GM23338 (cell line): ENCODE measurements around the gene GPANK1. TPM values are rescaled to one million over a fixed set of nuclear protein-coding genes. Genes with fewer than 3 reads are reported as not detected.

ENCODE experiments used
- ATAC-seq: fragments of 200-7000 bp; cut with Tn5 transposase; 3 replicates; pipeline ENCODE4 v1.9.1; 2020
- DNase-seq: peaks from one replicate; pipeline ENCODE4 v3.0.0-alpha.2; 2015; ENCODE audit warnings: low spot score
- H2AFZ ChIP-seq: fragments of 200-600 bp; sonication (generic); 2 replicates; pipeline ENCODE4 v1.8.0; 2016; ENCODE audit warnings: antibody characterized with exemption, mild to moderate bottlenecking, moderate library complexity
- H3F3A ChIP-seq: fragments of 200-600 bp; sonication (generic); replicated peaks from 2 replicates; pipeline ENCODE4 v1.8.0; 2017; ENCODE audit warnings: antibody characterized with exemption, mixed run types, low read depth
- H3K27ac ChIP-seq: fragments of 200-600 bp; sonication (generic); 2 replicates; pipeline ENCODE4 v1.6.1; 2016; ENCODE audit warnings: low read depth
- H3K27me3 ChIP-seq: fragments of 200-600 bp; sonication (generic); 2 replicates; pipeline ENCODE4 v1.8.0; 2016; ENCODE audit warnings: mild to moderate bottlenecking, mixed run types, moderate library complexity; ENCODE audit not compliant: insufficient read depth
- H3K36me3 ChIP-seq: fragments of 200-600 bp; sonication (generic); 2 replicates; pipeline ENCODE4 v1.8.0; 2016; ENCODE audit warnings: mild to moderate bottlenecking; ENCODE audit not compliant: insufficient read depth
- H3K4me1 ChIP-seq: fragments of 200-600 bp; sonication (generic); 2 replicates; pipeline ENCODE4 v1.8.0; 2016; ENCODE audit warnings: mild to moderate bottlenecking, moderate library complexity; ENCODE audit not compliant: insufficient read depth
- H3K4me2 ChIP-seq: fragments of 200-600 bp; sonication (generic); 2 replicates; pipeline ENCODE4 v1.7.1; 2017; ENCODE audit warnings: mixed run types
- H3K4me3 ChIP-seq: fragments of 200-600 bp; sonication (generic); 2 replicates; pipeline ENCODE4 v1.6.1; 2016; ENCODE audit warnings: mixed run types
- H3K79me2 ChIP-seq: fragments of 200-600 bp; sonication (generic); replicated peaks from 2 replicates; pipeline ENCODE4 v1.8.0; 2017; ENCODE audit warnings: mild to moderate bottlenecking; ENCODE audit not compliant: insufficient read depth
- H3K9me2 ChIP-seq: fragments of 200-600 bp; sonication (generic); 2 replicates; pipeline ENCODE4 v1.8.0; 2017; ENCODE audit not compliant: insufficient read depth
- H4K20me1 ChIP-seq: fragments of 200-600 bp; sonication (generic); replicated peaks from 2 replicates; pipeline ENCODE4 v1.8.0; 2017; ENCODE audit warnings: mild to moderate bottlenecking; ENCODE audit not compliant: insufficient read depth
- H3K27ac Mint-ChIP-seq: 2 replicates; pipeline ENCODE4 v1.8.0; 2020; ENCODE audit warnings: inconsistent platforms, mild to moderate bottlenecking, moderate library complexity, mixed read lengths
- H3K27me3 Mint-ChIP-seq: 3 replicates; pipeline ENCODE4 v1.8.0; 2022; ENCODE audit warnings: low read depth, mild to moderate bottlenecking, moderate library complexity, mixed read lengths, inconsistent platforms; ENCODE audit not compliant: insufficient read depth, poor library complexity
- H3K36me3 Mint-ChIP-seq: 3 replicates; pipeline ENCODE4 v1.8.0; 2021; ENCODE audit warnings: low read depth, mild to moderate bottlenecking, inconsistent platforms, moderate library complexity, mixed read lengths
- H3K4me1 Mint-ChIP-seq: 3 replicates; pipeline ENCODE4 v1.8.0; 2020; ENCODE audit warnings: mild to moderate bottlenecking, inconsistent platforms, mixed read lengths
- H3K4me3 Mint-ChIP-seq: 3 replicates; pipeline ENCODE4 v1.8.0; 2021; ENCODE audit warnings: moderate library complexity, mild to moderate bottlenecking, inconsistent platforms, mixed read lengths
- H3K9me3 Mint-ChIP-seq: 3 replicates; pipeline ENCODE4 v1.8.0; 2020; ENCODE audit warnings: moderate library complexity, mild to moderate bottlenecking, inconsistent platforms, mixed read lengths
- CTCF ChIP-seq, 2 experiments: fragments of 200-600 bp in 1 of 2; sonication (generic) in 1 of 2; conservative IDR thresholded peaks; 2 replicates each; pipeline versions ENCODE4 v1.5.1 to v1.6.1; 2016 to 2017; ENCODE audit warnings: antibody characterized with exemption in 2 of 2, low read depth in 2 of 2, mild to moderate bottlenecking in 2 of 2, moderate library complexity in 1 of 2
- EZH2 ChIP-seq: fragments of 200-600 bp; sonication (generic); IDR thresholded peaks from one replicate; pipeline ENCODE4 v1.8.0; 2017; ENCODE audit warnings: antibody characterized with exemption, mild to moderate bottlenecking, low read depth; ENCODE audit not compliant: unreplicated experiment
- POLR2AphosphoS5 ChIP-seq: IDR thresholded peaks from 2 replicates; pipeline ENCODE4 v1.6.1; 2016; ENCODE audit warnings: antibody characterized with exemption, low read depth
- REST ChIP-seq: IDR thresholded peaks from one replicate; pipeline ENCODE4 v1.6.1; 2018; ENCODE audit warnings: antibody characterized with exemption; ENCODE audit not compliant: unreplicated experiment
- ZNF114 ChIP-seq: fragments of 250-450 bp; sonication (Bioruptor Pico); IDR thresholded peaks from 2 replicates; pipeline ENCODE4 v1.5.0; 2020; ENCODE audit warnings: mild to moderate bottlenecking, moderate library complexity
- ZNF462 ChIP-seq: fragments of 250-450 bp; sonication (Bioruptor Pico); IDR thresholded peaks from 2 replicates; pipeline ENCODE4 v1.5.0; 2020; ENCODE audit warnings: mild to moderate bottlenecking, moderate library complexity
- polyA plus RNA-seq: library from polyadenylated mRNA; unstranded; fragments of >200 nt; fragmentation: Nextera tagmentation; extraction: Ambion mirVana; gene quantifications from 2 replicates; pipeline ENCODE4 v1.2.1, GENCODE V29; 2016
- total RNA-seq: library from RNA; depleted of rRNA; stranded (reverse); fragments of >200 nt; shearing (Covaris generic); gene quantifications from 2 replicates; pipeline ENCODE4 v1.2.3, GENCODE V29; 2014
- TF ChIP-seq, protein P1 (sequence below): IDR thresholded peaks from 2 replicates; pipeline ENCODE4 v1.6.1; 2016; ENCODE audit warnings: antibody characterized with exemption

Gene GPANK1
- total and polyA plus RNA-seq, 2 experiments from 2014 or later = 27.1 to 49.2 TPM

- Histone ChIP-seq H3K4me2 (no peak overlapping the region), H3K27ac (no peak overlapping the region), H2AFZ (no peak overlapping the region), H3K4me3 (no peak overlapping the region), H3K36me3 (no peaks in the 10 kb centered on the region), H3K27me3 (no peaks in the 10 kb centered on the region), H4K20me1 (no peaks in the 10 kb centered on the region), H3K4me1 (peaks cover 3% of the 10 kb centered on the region; the same call in 1 of the 2 replicates), H3K79me2 (no peaks in the 10 kb centered on the region), H3F3A (no peaks in the 10 kb centered on the region), H3K9me2 (no peaks in the 10 kb centered on the region)
- H3K4me3 Mint-ChIP-seq = no peak overlapping the region
- H3K9me3 Mint-ChIP-seq = no peaks in the 10 kb centered on the region
- H3K4me1 Mint-ChIP-seq = peaks cover 12% of the 10 kb centered on the region
- peaks cover 13% of the 10 kb centered on the region for H3K27me3 Mint-ChIP-seq
- no peaks in the 10 kb centered on the region for H3K36me3 Mint-ChIP-seq
- no peak overlapping the region for H3K27ac Mint-ChIP-seq
- no peak for ATAC-seq
- DNase-seq = no peak
- TF ChIP-seq REST (no peak), ZNF114 (CRISPR knock-in tag) (no peak), CTCF (conservative IDR thresholded peaks at IDR 0.05; ENCODE audit: low read depth in 2 of 2) (no peak), ZNF462 (CRISPR knock-in tag) (no peak), EZH2 (no peak), POLR2AphosphoS5 (no peak)
- TF ChIP-seq, protein P1, sequence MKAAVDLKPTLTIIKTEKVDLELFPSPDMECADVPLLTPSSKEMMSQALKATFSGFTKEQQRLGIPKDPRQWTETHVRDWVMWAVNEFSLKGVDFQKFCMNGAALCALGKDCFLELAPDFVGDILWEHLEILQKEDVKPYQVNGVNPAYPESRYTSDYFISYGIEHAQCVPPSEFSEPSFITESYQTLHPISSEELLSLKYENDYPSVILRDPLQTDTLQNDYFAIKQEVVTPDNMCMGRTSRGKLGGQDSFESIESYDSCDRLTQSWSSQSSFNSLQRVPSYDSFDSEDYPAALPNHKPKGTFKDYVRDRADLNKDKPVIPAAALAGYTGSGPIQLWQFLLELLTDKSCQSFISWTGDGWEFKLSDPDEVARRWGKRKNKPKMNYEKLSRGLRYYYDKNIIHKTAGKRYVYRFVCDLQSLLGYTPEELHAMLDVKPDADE = no peak
These were observed 43.4 kb upstream of the GPANK1 start for GRCh38 chr6:31708224-31708623.
